ENCODE results near the gene TST. TPM values are rescaled to one million over a fixed set of nuclear protein-coding genes. Genes with fewer than 3 reads are reported as not detected.

The TST gene
- polyA plus RNA-seq, 1 experiment: 26.3 TPM

DNA sequence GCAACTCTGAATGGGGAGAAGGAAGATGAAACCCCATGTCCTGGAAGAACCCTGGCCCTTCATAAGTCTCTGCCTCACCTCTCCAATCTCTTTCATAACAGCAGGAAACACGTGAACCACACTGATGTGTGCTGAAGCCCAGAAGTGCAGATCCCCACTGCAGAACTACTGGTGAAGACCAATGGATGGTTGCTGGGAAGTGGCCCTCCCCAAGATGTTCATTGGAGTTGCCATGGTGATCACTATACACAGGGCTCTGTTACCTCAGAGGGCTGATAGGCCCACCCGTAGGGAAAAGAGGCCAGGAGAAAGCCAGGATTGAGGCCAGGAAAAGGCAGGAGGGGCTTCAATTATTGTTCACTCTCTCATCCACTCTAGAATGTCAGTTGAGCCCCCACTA, 11.6 kb downstream of the TST start:
- CTCF ChIA-PET: interaction anchor here (1.5 kb wide), 1 partner anchor 151 kb away, joined by 4 read pairs; no protein-coding TSS in a partner anchor
- H3K27me3 ChIP-seq (ENCODE audit: control insufficient read depth, insufficient read depth, low read length): peaks cover 35% of the 10 kb centered on the region
- TF ChIP-seq, protein P1, sequence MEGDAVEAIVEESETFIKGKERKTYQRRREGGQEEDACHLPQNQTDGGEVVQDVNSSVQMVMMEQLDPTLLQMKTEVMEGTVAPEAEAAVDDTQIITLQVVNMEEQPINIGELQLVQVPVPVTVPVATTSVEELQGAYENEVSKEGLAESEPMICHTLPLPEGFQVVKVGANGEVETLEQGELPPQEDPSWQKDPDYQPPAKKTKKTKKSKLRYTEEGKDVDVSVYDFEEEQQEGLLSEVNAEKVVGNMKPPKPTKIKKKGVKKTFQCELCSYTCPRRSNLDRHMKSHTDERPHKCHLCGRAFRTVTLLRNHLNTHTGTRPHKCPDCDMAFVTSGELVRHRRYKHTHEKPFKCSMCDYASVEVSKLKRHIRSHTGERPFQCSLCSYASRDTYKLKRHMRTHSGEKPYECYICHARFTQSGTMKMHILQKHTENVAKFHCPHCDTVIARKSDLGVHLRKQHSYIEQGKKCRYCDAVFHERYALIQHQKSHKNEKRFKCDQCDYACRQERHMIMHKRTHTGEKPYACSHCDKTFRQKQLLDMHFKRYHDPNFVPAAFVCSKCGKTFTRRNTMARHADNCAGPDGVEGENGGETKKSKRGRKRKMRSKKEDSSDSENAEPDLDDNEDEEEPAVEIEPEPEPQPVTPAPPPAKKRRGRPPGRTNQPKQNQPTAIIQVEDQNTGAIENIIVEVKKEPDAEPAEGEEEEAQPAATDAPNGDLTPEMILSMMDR (IDR thresholded peaks at IDR 0.05; ENCODE audit: low read depth, low read length): no peak
- POLR2A ChIA-PET: no interaction called here
- no peak overlapping the region for H3K4me3 ChIP-seq (ENCODE audit: low read depth, low read length)
- H3K27ac ChIP-seq (ENCODE audit: low read depth, low read length): no peak overlapping the region
- DNase-seq (ENCODE audit: low read depth, low spot score): no peak
- peaks cover 4% of the 10 kb centered on the region; the same call in 1 of the 2 replicates for H3K9me3 ChIP-seq (ENCODE audit: control insufficient read depth, insufficient read depth, low read length)

DNA sequence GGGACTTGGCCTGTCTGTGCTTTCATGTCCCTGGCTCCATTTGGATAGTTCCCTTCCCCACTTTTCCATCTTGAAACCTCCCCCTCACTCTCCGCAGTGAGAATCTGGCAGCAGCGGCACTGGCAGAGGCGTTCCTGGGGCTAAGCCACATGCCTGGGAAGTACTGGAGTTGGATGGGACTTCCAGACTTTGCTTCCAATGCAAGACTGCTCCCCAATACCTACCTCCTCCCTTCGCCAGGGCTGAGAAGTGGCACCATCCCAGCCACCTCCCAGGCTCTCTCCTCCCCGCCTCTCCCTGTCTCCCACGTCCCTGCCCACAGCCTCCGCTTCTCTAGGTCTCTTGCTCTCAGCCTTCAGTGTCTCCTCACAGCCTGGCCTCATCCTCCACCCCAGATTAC, 16.6 kb downstream of the TST start:
- Histone ChIP-seq H3K4me3 (ENCODE audit: low read depth, low read length) (no peak overlapping the region), H3K27ac (ENCODE audit: low read depth, low read length) (no peak overlapping the region), H3K27me3 (ENCODE audit: control insufficient read depth, insufficient read depth, low read length) (peaks cover 46% of the 10 kb centered on the region), H3K9me3 (ENCODE audit: control insufficient read depth, insufficient read depth, low read length) (peaks cover 4% of the 10 kb centered on the region; the same call in 1 of the 2 replicates)
- no peak for DNase-seq (ENCODE audit: low read depth, low spot score)
- ChIA-PET POLR2A (interaction anchor here (0.5 kb wide), 1 partner anchor 1098 kb away, joined by 3 read pairs; no protein-coding TSS in a partner anchor), CTCF (no interaction called here)
- TF ChIP-seq, protein P1 (IDR thresholded peaks at IDR 0.05; ENCODE audit: low read depth, low read length): no peak

DNA sequence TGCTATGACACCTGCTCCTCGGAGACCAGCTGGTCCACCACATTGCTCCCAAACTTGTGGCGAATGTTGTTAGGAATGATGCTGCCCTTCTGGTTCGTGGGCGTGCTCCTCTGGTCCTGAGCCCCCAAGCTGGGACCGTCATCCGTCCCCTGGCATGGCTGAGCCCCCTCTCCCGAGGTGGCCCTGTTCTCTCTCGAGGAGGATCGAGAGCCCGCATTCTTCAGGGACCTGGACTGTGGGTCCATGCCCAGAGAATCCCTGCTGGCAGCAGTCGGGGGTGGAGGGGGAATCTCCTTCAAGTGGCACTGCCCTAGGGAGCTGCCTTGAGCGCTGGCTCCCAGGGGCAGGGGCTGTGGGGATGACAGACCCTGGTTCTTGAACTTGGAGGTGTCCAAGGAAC, 17.4 kb downstream of the TST start:
- H3K4me3 ChIP-seq (ENCODE audit: low read depth, low read length): no peak overlapping the region
- no peak for DNase-seq (ENCODE audit: low read depth, low spot score)
- TF ChIP-seq, protein P1 (IDR thresholded peaks at IDR 0.05; ENCODE audit: low read depth, low read length): no peak
- H3K9me3 ChIP-seq (ENCODE audit: control insufficient read depth, insufficient read depth, low read length): peaks cover 4% of the 10 kb centered on the region; the same call in 1 of the 2 replicates
- ChIA-PET POLR2A (no interaction called here), CTCF (no interaction called here)
- H3K27ac ChIP-seq (ENCODE audit: low read depth, low read length): no peak overlapping the region
- H3K27me3 ChIP-seq (ENCODE audit: control insufficient read depth, insufficient read depth, low read length): peaks cover 51% of the 10 kb centered on the region

DNA sequence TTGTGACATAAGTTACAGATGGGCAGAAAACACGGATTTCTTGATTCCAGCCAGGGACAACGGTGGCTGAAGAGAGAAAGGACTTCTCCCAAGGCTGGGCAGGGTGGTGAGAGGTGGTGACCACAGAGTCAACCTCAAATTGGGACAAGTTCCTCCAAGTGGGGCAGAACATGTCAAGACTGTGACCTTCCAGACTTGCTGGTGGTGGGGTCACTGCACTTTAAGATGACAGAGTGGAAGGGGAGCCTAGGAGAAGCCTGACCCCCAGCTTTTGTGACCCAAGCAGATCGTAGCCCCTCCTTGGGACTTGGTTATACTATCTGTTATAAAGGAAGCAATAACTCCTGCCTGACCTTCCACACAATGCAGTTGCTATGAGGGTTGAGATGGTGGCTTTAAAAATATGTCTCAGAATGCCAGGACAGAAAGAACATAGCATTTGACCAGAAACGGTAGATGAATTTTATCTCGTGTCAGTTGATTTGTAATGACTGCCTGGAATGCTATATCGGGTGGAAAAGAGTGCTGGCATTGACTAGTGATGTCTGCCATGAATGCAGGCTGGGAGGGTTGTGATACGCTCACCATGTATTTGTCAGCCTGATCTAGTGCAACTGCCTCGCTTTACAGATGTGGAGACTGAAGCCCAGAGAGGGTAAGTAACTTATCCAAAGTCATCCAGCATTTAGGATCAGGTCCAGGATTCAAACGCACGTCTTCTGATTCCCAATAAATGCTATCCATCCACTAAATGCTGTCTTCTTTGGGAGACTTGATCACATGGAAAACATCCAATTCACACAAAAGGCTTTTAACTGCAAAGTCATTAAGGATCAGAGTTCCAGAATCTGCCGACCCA, 18.3 kb downstream of the TST start:
- no peak overlapping the region for H3K4me3 ChIP-seq (ENCODE audit: low read depth, low read length)
- H3K27me3 ChIP-seq (ENCODE audit: control insufficient read depth, insufficient read depth, low read length): peaks cover 46% of the 10 kb centered on the region
- no peak overlapping the region for H3K27ac ChIP-seq (ENCODE audit: low read depth, low read length)
- TF ChIP-seq, protein P1 (IDR thresholded peaks at IDR 0.05; ENCODE audit: low read depth, low read length): no peak
- ChIA-PET POLR2A (no interaction called here), CTCF (no interaction called here)
- peaks cover 4% of the 10 kb centered on the region; the same call in 1 of the 2 replicates for H3K9me3 ChIP-seq (ENCODE audit: control insufficient read depth, insufficient read depth, low read length)
- DNase-seq (ENCODE audit: low read depth, low spot score): no peak

DNA sequence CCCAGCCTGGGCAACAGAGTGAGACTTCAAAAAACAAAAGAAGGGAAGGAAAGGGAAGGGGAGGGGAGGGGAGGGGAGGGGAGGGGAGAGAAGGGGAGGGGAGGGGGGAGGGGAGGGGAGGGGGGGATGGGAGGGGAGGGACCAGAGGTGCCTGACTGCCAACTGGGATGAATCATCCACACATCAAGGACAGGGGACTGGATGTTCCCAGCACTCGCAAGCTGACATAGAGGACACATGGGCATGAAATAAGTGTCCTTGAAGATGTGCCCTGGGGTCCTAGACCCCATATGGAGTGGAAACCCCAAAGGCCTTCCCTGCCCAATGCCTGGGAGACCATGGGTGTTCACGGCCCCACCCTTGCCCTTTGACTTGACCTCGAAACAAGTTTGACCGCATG, 19.8 kb downstream of the TST start:
- ChIA-PET POLR2A (no interaction called here), CTCF (no interaction called here)
- Histone ChIP-seq H3K27me3 (ENCODE audit: control insufficient read depth, insufficient read depth, low read length) (peaks cover 41% of the 10 kb centered on the region), H3K4me3 (ENCODE audit: low read depth, low read length) (no peak overlapping the region), H3K9me3 (ENCODE audit: control insufficient read depth, insufficient read depth, low read length) (no peaks in the 10 kb centered on the region; the same call in 1 of the 2 replicates), H3K27ac (ENCODE audit: low read depth, low read length) (no peak overlapping the region)
- DNase-seq (ENCODE audit: low read depth, low spot score): no peak
- TF ChIP-seq, protein P1 (IDR thresholded peaks at IDR 0.05; ENCODE audit: low read depth, low read length): no peak

Measured in AG04450 (cell line).